Adrenal gland (tissue), 12 donors: ENCODE measurements around the gene GATA3. TPM values are rescaled to one million over a fixed set of nuclear protein-coding genes. Genes with fewer than 3 reads are reported as not detected.

Experiments used
- DNase-seq, 7 donors: peaks; one replicate each; pipeline ENCODE4 v3.0.0-alpha.2; 2019 to 2020
- H3K27ac ChIP-seq, 5 donors: fragments of 200-600 bp; sonication (generic) in 4 of 5; 1 replicate in 3 of 5; 2 replicates in 2 of 5; pipeline versions ENCODE4 v1.5.1 to v1.8.0; 2016 to 2020; ENCODE audit warnings: mild to moderate bottlenecking in 1 of 5
- H3K27me3 ChIP-seq: fragments of 200-600 bp; 2 replicates; pipeline ENCODE4 v1.8.0; 2021
- H3K36me3 ChIP-seq, 2 donors: fragments of 200-600 bp; replicated peaks in 1 of 2; 1 replicate in 1 of 2; 2 replicates in 1 of 2; pipeline versions ENCODE4 v1.5.1 to v1.8.0; 2018 to 2022
- H3K4me1 ChIP-seq, 2 donors: fragments of 200-600 bp; replicated peaks in 1 of 2; 1 replicate in 1 of 2; 2 replicates in 1 of 2; pipeline versions ENCODE4 v1.5.1 to v1.8.0; 2018 to 2021
- H3K4me3 ChIP-seq, 4 donors: fragments of 200-600 bp; sonication (generic) in 3 of 4; one replicate each; pipeline ENCODE4 v1.5.1; 2016 to 2018
- H3K9me3 ChIP-seq, 3 donors: fragments of 200-600 bp; sonication (generic) in 1 of 3; replicated peaks in 1 of 3; 1 replicate in 2 of 3; 2 replicates in 1 of 3; pipeline versions ENCODE4 v1.5.1 to v1.8.0; 2016 to 2021
- POLR2A ChIP-seq, 2 donors: fragments of 450-650 bp; IDR thresholded peaks; one replicate each; pipeline ENCODE4 v1.6.1; 2017; ENCODE audit warnings: antibody characterized with exemption in 2 of 2, mild to moderate bottlenecking in 2 of 2, moderate library complexity in 1 of 2
- WGBS, 4 donors: extraction: QIAGEN DNeasy Blood & Tissue Kit in 2 of 4; methylation state at CpG; one replicate each; pipeline versions ENCODE4 v1.1.5 to v1.1.7; 2013 to 2017; 5-methylcytosine and 5-hydroxymethylcytosine counted together
- intact Hi-C, 2 donors: fragments of 100-400 bp; cut with DNase I; formaldehyde crosslinking; loops; one replicate each; pipeline versions ENCODE4 v1.14.1 to v1.15.0; 2022 to 2023
- polyA plus RNA-seq, 3 donors: library from polyadenylated mRNA; stranded (reverse); fragments of 200-250 nt in 2 of 3; fragments of 350-450 nt in 1 of 3; fragmentation: Illumina TruSeq in 1 of 3; extraction: RNeasy Lipid Tissue Mini Kit (QIAGEN cat#74804) in 1 of 3; gene quantifications; one replicate each; pipeline ENCODE4 v1.2.3, GENCODE V29; 2013 to 2014
- total RNA-seq, 9 donors: library from RNA; depleted of rRNA in 4 of 9; stranded (reverse); fragments of >200 nt in 4 of 9; fragments of 120-200 nt in 1 of 9; fragmentation: NEBNext Ultra II Directional in 1 of 9; extraction: Animal tissue kit (Norgen Biotek cat#: 25700) in 1 of 9; gene quantifications; one replicate each; pipeline versions ENCODE4 v1.1.0 to v1.2.4, GENCODE V29; 2013 to 2023
- TF ChIP-seq, protein P1 (sequence below), 6 experiments: fragments of 450-650 bp in 4 of 6; fragments of 200-600 bp in 2 of 6; sonication (generic) in 1 of 6; IDR thresholded peaks; 1 replicate in 5 of 6; 2 replicates in 1 of 6; pipeline versions ENCODE4 v1.5.1 to v1.8.0; 2016 to 2021; ENCODE audit warnings: antibody characterized with exemption in 6 of 6, mild to moderate bottlenecking in 2 of 6, moderate library complexity in 1 of 6
- donor health status: healthy with polysubstance abuse.
- donor health status: Bipolar disorder and iron deficiency.
- donor health status: DM: yes; HTN: yes; CAD: no.
- donor health status: DM: no; HTN: no; CAD: no.
- donor health status: DM: no; HTN: no; CAD: no.
- donor health status: DM: yes; HTN: yes; CAD: no.

GATA3 gene
- total and polyA plus RNA-seq, 12 donors, result 1.8 to 11.6 (median 4.7) TPM

DNA sequence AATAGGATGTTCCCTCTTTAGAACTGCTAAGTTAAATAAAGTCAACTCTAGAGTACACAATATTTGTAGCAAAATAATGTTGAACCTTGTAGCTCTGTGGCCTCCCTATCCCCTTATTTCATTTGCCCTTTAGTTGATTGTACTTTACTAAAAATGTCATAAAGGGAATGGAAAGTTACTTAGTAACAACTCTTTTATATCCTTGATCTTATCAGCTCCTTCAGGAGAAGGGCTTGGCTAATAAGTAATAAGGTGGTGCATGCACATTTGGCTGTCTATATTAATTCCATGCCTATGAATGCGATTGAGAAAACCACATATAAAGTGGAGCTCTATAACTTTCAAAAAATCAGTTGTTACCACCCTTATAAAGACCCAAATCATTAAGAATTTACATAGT lies 41.5 kb upstream of the GATA3 start:
- Histone ChIP-seq H3K27me3 (no peaks in the 10 kb centered on the region), H3K4me3 (no peak overlapping the region), H3K4me1 (no peaks in the 10 kb centered on the region), H3K36me3 (peaks cover 0 to 30% of the 10 kb centered on the region in 2 donors), H3K27ac (no peak overlapping the region), H3K9me3 (no peaks in the 10 kb centered on the region)
- intact Hi-C loops, result no loop called here
- TF ChIP-seq POLR2A (IDR thresholded peaks at IDR 0.05), result no peak
- TF ChIP-seq, protein P1, sequence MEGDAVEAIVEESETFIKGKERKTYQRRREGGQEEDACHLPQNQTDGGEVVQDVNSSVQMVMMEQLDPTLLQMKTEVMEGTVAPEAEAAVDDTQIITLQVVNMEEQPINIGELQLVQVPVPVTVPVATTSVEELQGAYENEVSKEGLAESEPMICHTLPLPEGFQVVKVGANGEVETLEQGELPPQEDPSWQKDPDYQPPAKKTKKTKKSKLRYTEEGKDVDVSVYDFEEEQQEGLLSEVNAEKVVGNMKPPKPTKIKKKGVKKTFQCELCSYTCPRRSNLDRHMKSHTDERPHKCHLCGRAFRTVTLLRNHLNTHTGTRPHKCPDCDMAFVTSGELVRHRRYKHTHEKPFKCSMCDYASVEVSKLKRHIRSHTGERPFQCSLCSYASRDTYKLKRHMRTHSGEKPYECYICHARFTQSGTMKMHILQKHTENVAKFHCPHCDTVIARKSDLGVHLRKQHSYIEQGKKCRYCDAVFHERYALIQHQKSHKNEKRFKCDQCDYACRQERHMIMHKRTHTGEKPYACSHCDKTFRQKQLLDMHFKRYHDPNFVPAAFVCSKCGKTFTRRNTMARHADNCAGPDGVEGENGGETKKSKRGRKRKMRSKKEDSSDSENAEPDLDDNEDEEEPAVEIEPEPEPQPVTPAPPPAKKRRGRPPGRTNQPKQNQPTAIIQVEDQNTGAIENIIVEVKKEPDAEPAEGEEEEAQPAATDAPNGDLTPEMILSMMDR (IDR thresholded peaks at IDR 0.05), result no peak
- WGBS, 4 donors, result 94 to 100% (median 99%) methylated on average over 1 of the region's 1 CpG
- DNase-seq, result no peak

DNA sequence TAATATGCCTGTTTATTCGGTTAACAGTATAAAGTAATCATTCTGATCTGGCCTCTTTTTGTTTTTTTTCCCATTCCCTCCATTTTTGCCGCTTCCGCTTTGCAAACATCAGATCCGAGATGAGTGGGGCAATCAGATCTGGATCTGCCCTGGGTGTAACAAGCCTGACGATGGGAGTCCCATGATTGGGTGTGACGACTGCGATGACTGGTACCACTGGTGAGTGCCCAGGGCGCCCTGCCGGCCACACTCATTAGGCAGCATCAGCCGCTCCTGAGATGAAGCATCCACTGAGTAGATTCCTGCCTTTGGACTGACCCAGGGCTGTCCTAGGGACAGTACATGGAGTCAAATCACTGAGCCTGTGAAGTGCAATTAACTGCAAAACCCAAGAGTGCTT lies 40.9 kb upstream of the GATA3 start:
- Histone ChIP-seq H3K27ac (no peak overlapping the region), H3K4me3 (no peak overlapping the region), H3K9me3 (no peaks in the 10 kb centered on the region), H3K27me3 (no peaks in the 10 kb centered on the region), H3K36me3 (peaks cover 0 to 30% of the 10 kb centered on the region in 2 donors), H3K4me1 (no peaks in the 10 kb centered on the region)
- DNase-seq, result no peak
- no peak for TF ChIP-seq POLR2A (IDR thresholded peaks at IDR 0.05)
- TF ChIP-seq, protein P1 (IDR thresholded peaks at IDR 0.05), result no peak
- intact Hi-C loops, result no loop called here
- 97 to 99% (median 98%) methylated on average over 10 of the region's 10 CpGs for WGBS, 4 donors

DNA sequence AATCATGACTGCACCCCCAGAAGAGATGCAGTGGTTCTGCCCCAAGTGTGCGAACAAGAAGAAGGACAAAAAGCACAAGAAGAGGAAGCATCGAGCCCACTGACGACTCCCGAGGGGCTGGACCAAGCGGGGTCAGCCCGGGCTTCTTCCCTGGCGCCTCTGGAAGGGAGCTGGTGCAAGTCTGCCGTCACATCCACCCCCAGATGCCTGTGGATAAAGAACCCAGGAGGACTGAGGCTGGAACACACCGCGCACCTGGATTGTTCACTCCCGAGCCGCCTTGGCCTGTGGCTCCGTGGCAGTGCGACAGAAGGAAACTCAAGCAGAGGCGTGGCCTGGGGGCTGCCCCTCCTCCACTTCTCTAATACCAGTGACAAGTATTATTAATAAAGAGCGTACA lies 39.8 kb upstream of the GATA3 start:
- Histone ChIP-seq H3K36me3 (peaks cover 0 to 26% of the 10 kb centered on the region in 2 donors), H3K27ac (no peak overlapping the region), H3K27me3 (no peaks in the 10 kb centered on the region), H3K4me3 (no peak overlapping the region), H3K9me3 (no peaks in the 10 kb centered on the region), H3K4me1 (no peaks in the 10 kb centered on the region)
- WGBS, 4 donors, result 94 to 98% (median 97%) methylated on average over 16 of the region's 16 CpGs
- intact Hi-C loops, result no loop called here
- DNase-seq, result no peak
- TF ChIP-seq, protein P1 (IDR thresholded peaks at IDR 0.05), result no peak
- TF ChIP-seq POLR2A (IDR thresholded peaks at IDR 0.05), result no peak

DNA sequence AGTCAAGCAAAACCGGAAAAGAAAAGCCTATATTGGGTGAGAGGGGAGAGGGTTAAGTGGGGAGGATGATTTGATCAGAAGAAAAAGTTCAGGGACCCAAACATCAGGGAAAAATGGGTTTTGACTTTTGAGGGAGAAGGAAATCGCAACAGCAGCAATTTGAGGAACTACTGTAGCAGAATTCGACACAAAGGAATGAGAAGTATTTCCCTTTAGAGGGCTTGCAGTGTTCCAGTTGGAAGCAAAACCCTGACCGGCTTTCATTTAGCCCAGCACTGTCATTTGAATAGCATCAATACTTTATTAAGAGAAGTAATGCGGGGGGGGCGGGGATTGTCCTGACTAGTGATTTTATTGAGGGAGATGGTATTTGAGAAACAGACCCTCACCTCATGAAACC lies 37.2 kb upstream of the GATA3 start:
- no peaks in the 10 kb centered on the region for H3K9me3 ChIP-seq
- H3K4me1 ChIP-seq, result no peaks in the 10 kb centered on the region
- peaks cover 0 to 20% of the 10 kb centered on the region in 2 donors for H3K36me3 ChIP-seq
- no peak overlapping the region for H3K4me3 ChIP-seq
- H3K27ac ChIP-seq, result no peak overlapping the region
- DNase-seq, result no peak
- intact Hi-C loops, result no loop called here
- no peaks in the 10 kb centered on the region for H3K27me3 ChIP-seq
- TF ChIP-seq POLR2A (IDR thresholded peaks at IDR 0.05), result no peak
- TF ChIP-seq, protein P1 (IDR thresholded peaks at IDR 0.05), result no peak
- 72 to 79% (median 73%) methylated on average over 6 of the region's 6 CpGs for WGBS, 4 donors
